Measurements from ENCODE around the gene NXPE2. TPM values are rescaled to one million over a fixed set of nuclear protein-coding genes. Genes with fewer than 3 reads are reported as not detected.
"Not testable (repeated sequence)": the region's sequence is repeated elsewhere in the genome, so short reads cannot be mapped to it uniquely, and the experiment has no call there.

NXPE2 gene
- under 1 TPM in 1 of 3 donors, not detected in 2; 0.04 TPM for polyA plus RNA-seq

- no peak within 1 kb of the TSS for H3K27ac ChIP-seq (ENCODE audit: low read depth, low read length)
- WGBS, 3 donors = 46 to 51% (median 49%) methylated on average over 8 of the region's 8 CpGs
Observed at GRCh38 chr11:114678125-114679036, at the start of gene NXPE2. Gene NXPE2 (plus strand): TSS chr11:114678527. CDS start chr11:114678576, 49 bp downstream.

GRCh38 chr11:114631445-114631965 is 46.8 kb upstream of the NXPE2 start:
- whole genome bisulfite sequencing, 3 donors = 90 to 93% (median 90%) methylated on average over 13 of the region's 13 CpGs
- H3K27ac ChIP-seq (ENCODE audit: low read depth, low read length) = not testable (repeated sequence)

- H3K27ac ChIP-seq (ENCODE audit: low read depth, low read length) = not testable (repeated sequence)
- 96% methylated on average over 6 of the region's 6 CpGs for WGBS, 3 donors
Observed at GRCh38 chr11:114639440-114639839, 38.9 kb upstream of the NXPE2 start.

GRCh38 chr11:114650661-114651060 is 27.7 kb upstream of the NXPE2 start:
- H3K27ac ChIP-seq (ENCODE audit: low read depth, low read length) = no peak overlapping the region
- 76 to 86% (median 79%) methylated on average over 3 of the region's 3 CpGs for WGBS, 3 donors

GRCh38 chr11:114651145-114651718 is 27.1 kb upstream of the NXPE2 start:
- 87 to 92% (median 89%) methylated on average over 19 of the region's 19 CpGs for WGBS, 3 donors
- H3K27ac ChIP-seq (ENCODE audit: low read depth, low read length) = no peak overlapping the region

GRCh38 chr11:114653148-114653547 is 25.2 kb upstream of the NXPE2 start:
- H3K27ac ChIP-seq (ENCODE audit: low read depth, low read length) = no peak overlapping the region
- WGBS, 3 donors = 43 to 66% (median 55%) methylated on average over 2 of the region's 2 CpGs

GRCh38 chr11:114664641-114665040 is 13.7 kb upstream of the NXPE2 start:
- H3K27ac ChIP-seq (ENCODE audit: low read depth, low read length) = no peak overlapping the region
- WGBS, 3 donors = 48 to 73% (median 65%) methylated on average over 2 of the region's 2 CpGs

GRCh38 chr11:114666760-114667159 is 11.6 kb upstream of the NXPE2 start:
- H3K27ac ChIP-seq (ENCODE audit: low read depth, low read length) = no peak overlapping the region
- 47 to 80% (median 73%) methylated on average over 2 of the region's 2 CpGs for WGBS, 3 donors

- no peak overlapping the region for H3K27ac ChIP-seq (ENCODE audit: low read depth, low read length)
Observed at GRCh38 chr11:114668109-114668508, 10.2 kb upstream of the NXPE2 start.

- H3K27ac ChIP-seq (ENCODE audit: low read depth, low read length) = no peak overlapping the region
Observed at GRCh38 chr11:114673661-114674060, 4.7 kb upstream of the NXPE2 start.

- WGBS, 3 donors = 66 to 81% (median 73%) methylated on average over 4 of the region's 4 CpGs
- H3K27ac ChIP-seq (ENCODE audit: low read depth, low read length) = no peak overlapping the region
Observed at GRCh38 chr11:114679505-114679904, 1.2 kb downstream of the NXPE2 start.

- WGBS, 3 donors = 89 to 99% (median 98%) methylated on average over 1 of the region's 1 CpG
Observed at GRCh38 chr11:114683007-114683406, 4.7 kb downstream of the NXPE2 start.

GRCh38 chr11:114684636-114685035 is 6.3 kb downstream of the NXPE2 start:
- H3K27ac ChIP-seq (ENCODE audit: low read depth, low read length) = no peak overlapping the region

More at GRCh38 chr11:114683007-114683406, 4.7 kb downstream of the NXPE2 start:
- H3K27ac ChIP-seq (ENCODE audit: low read depth, low read length) = no peak overlapping the region

- 79 to 90% (median 87%) methylated on average over 1 of the region's 1 CpG for WGBS, 3 donors
- H3K27ac ChIP-seq (ENCODE audit: low read depth, low read length) = no peak overlapping the region
Observed at GRCh38 chr11:114685097-114685496, 6.8 kb downstream of the NXPE2 start.

GRCh38 chr11:114705280-114706024 is 27.1 kb downstream of the NXPE2 start:
- WGBS, 3 donors = 38 to 55% (median 52%) methylated on average over 4 of the region's 4 CpGs
- H3K27ac ChIP-seq (ENCODE audit: low read depth, low read length) = no peak overlapping the region

GRCh38 chr11:114709960-114710359 is 31.6 kb downstream of the NXPE2 start:
- H3K27ac ChIP-seq (ENCODE audit: low read depth, low read length) = no peak overlapping the region
- WGBS, 3 donors = 76 to 90% (median 81%) methylated on average over 1 of the region's 1 CpG

GRCh38 chr11:114713756-114714155 is 35.4 kb downstream of the NXPE2 start:
- H3K27ac ChIP-seq (ENCODE audit: low read depth, low read length) = no peak overlapping the region
- WGBS, 3 donors = 95 to 97% (median 97%) methylated on average over 2 of the region's 2 CpGs

- WGBS, 3 donors = 78 to 89% (median 81%) methylated on average over 5 of the region's 5 CpGs
Observed at GRCh38 chr11:114719562-114719961, 41.2 kb downstream of the NXPE2 start.

GRCh38 chr11:114724916-114725524 is 46.7 kb downstream of the NXPE2 start:
- 80 to 84% (median 83%) methylated on average over 3 of the region's 3 CpGs for WGBS, 3 donors
- no peak overlapping the region for H3K27ac ChIP-seq (ENCODE audit: low read depth, low read length)

More at GRCh38 chr11:114719562-114719961, 41.2 kb downstream of the NXPE2 start:
- no peak overlapping the region for H3K27ac ChIP-seq (ENCODE audit: low read depth, low read length)

Measured in adipose tissue (tissue), 3 donors.